Activated CD8-positive, alpha-beta memory T cell treated with anti-CD3 and anti-CD28 coated beads for 48 hours (primary cell): Measurements from ENCODE around the gene RAB33A.
"Not testable (repeated sequence)": the region's sequence is repeated elsewhere in the genome, so short reads cannot be mapped to it uniquely, and the experiment has no call there.

Experiments
- DNase-seq, 3 experiments: peaks; one replicate each; pipeline ENCODE4 v3.0.0-alpha.2; 2020; ENCODE audit warnings: low read depth in 2 of 3, low spot score in 2 of 3

Gene RAB33A

DNA sequence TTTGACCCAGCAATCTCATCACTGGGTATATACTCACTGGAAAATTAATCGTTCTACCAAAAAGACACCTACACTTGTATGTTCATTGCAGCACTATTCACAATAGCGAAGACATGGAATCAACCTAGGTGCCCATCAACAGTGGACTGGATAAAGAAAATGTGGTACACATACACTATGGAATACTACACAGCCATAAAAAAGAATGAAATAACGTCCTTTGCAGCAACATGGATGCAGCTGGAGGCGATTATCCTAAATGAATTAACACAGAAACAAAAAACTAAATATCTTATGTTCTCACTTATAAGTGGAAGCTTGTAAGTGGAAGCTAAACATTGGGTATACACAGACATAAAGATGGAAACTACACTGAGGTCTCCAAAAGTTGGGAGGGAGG, 59.4 kb downstream of the RAB33A start:
- not testable (repeated sequence) for DNase-seq
